Ovary (tissue), 3 donors: ENCODE measurements around the gene ERMARD.

Experiments
- CTCF ChIP-seq, 3 donors: fragments of 450-650 bp in 2 of 3; fragments of 200-600 bp in 1 of 3; IDR thresholded peaks; one replicate each; pipeline versions ENCODE4 v1.5.1 to v1.8.0; 2016 to 2022; ENCODE audit warnings: antibody characterized with exemption in 3 of 3, mild to moderate bottlenecking in 1 of 3
- EP300 ChIP-seq: sonication (generic); formaldehyde crosslinking; IDR thresholded peaks from one replicate; pipeline ENCODE4 v1.6.1; 2017; ENCODE audit warnings: antibody characterized with exemption
- POLR2A ChIP-seq: fragments of 450-650 bp; IDR thresholded peaks from one replicate; pipeline ENCODE4 v1.6.1; 2017; ENCODE audit warnings: antibody characterized with exemption, mild to moderate bottlenecking, moderate library complexity
- donor health status: DM: no; HTN: no; CAD: no.

DNA sequence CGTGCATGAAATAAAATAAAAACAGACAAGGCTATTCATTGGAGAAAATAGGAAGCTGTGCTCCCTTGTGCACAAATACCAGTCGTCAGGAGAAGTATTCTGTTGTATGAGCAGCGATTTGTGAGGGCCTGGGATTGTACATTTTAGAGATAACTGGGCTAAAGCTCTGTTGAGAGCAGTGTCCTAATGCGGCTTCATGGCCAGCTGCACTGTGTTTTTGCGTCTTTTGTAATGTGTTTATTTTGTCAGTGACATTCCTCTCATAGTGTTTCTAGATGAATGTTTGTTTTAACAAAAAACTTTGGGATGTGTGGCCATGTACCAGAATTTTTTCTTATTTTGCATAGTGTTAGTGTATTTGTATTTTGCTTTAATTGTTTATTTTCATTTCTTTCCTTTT, 14.8 kb downstream of the ERMARD start:
- TF ChIP-seq CTCF (IDR thresholded peaks at IDR 0.05) (no peak), EP300 (no peak), POLR2A (no peak)
